ENCODE results near the gene SPATA12.

DNA sequence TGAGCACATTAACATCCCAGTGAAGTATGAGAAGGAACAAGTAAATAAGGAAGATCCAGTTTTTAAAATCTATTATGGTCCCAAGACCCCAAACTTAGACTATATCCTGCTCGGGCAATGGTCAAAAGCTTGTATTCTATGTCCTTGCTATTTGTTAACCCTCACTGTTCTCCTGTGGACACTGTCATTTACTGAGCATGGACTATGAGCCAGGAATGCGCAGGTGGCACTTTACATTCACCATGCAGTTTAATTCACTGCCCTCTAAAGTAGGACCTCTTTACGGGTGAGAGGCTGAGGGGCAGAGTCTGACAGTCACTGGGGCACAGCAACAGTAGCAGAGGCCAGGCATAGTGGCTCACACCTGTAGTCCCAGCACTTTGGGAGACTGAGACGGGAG lies 28.6 kb downstream of the SPATA12 start:
- TF ChIP-seq, protein P1, sequence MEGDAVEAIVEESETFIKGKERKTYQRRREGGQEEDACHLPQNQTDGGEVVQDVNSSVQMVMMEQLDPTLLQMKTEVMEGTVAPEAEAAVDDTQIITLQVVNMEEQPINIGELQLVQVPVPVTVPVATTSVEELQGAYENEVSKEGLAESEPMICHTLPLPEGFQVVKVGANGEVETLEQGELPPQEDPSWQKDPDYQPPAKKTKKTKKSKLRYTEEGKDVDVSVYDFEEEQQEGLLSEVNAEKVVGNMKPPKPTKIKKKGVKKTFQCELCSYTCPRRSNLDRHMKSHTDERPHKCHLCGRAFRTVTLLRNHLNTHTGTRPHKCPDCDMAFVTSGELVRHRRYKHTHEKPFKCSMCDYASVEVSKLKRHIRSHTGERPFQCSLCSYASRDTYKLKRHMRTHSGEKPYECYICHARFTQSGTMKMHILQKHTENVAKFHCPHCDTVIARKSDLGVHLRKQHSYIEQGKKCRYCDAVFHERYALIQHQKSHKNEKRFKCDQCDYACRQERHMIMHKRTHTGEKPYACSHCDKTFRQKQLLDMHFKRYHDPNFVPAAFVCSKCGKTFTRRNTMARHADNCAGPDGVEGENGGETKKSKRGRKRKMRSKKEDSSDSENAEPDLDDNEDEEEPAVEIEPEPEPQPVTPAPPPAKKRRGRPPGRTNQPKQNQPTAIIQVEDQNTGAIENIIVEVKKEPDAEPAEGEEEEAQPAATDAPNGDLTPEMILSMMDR (IDR thresholded peaks at IDR 0.05) = no peak
- TF ChIP-seq POLR2A (IDR thresholded peaks at IDR 0.05) = no peak
